Fibroblast of lung (primary cell): ENCODE results near the gene CLPTM1L. TPM values are rescaled to one million over a fixed set of nuclear protein-coding genes. Genes with fewer than 3 reads are reported as not detected.

Experiments
- DNase-seq, 2 donors: peaks; one replicate each; pipeline versions ENCODE4 v3.0.0 to v3.0.0-alpha.2; 2010; ENCODE audit warnings: low read depth in 2 of 2
- H2AFZ ChIP-seq: 2 replicates; pipeline ENCODE4 v1.5.1; 2012; ENCODE audit warnings: low read length, control low read depth, inconsistent platforms
- H3K27ac ChIP-seq: 2 replicates; pipeline ENCODE4 v1.5.1; 2011; ENCODE audit warnings: low read length, control low read depth; ENCODE audit not compliant: insufficient read depth
- H3K27me3 ChIP-seq: 2 replicates; pipeline ENCODE4 v1.5.1; 2011; ENCODE audit warnings: mild to moderate bottlenecking, low read length; ENCODE audit not compliant: control insufficient read depth, insufficient read depth
- H3K36me3 ChIP-seq: 2 replicates; pipeline ENCODE4 v1.5.1; 2011; ENCODE audit warnings: low read length; ENCODE audit not compliant: control insufficient read depth, insufficient read depth
- H3K4me1 ChIP-seq: 2 replicates; pipeline ENCODE4 v1.5.1; 2011; ENCODE audit warnings: low read length; ENCODE audit not compliant: control insufficient read depth, insufficient read depth; ENCODE audit errors: extremely low read depth
- H3K4me2 ChIP-seq: 2 replicates; pipeline ENCODE4 v1.5.1; 2011; ENCODE audit warnings: low read length, control low read depth; ENCODE audit not compliant: insufficient read depth; ENCODE audit errors: extremely low read depth
- H3K4me3 ChIP-seq, 4 experiments: fragments of 200-600 bp in 1 of 4; sonication (generic) in 1 of 4; replicated peaks in 1 of 4; 2 replicates each; pipeline ENCODE4 v1.5.1; 2011 to 2016; ENCODE audit warnings: low read length in 4 of 4, low read depth in 3 of 4, mild to moderate bottlenecking in 3 of 4, control low read depth in 2 of 4, inconsistent platforms in 1 of 4, mixed read lengths in 1 of 4; ENCODE audit not compliant: insufficient read depth in 1 of 4; ENCODE audit errors: control extremely low read depth in 1 of 4
- H3K79me2 ChIP-seq: 2 replicates; pipeline ENCODE4 v1.5.1; 2012; ENCODE audit warnings: mild to moderate bottlenecking, low read length, inconsistent platforms; ENCODE audit not compliant: control insufficient read depth, insufficient read depth
- H3K9ac ChIP-seq: 2 replicates; pipeline ENCODE4 v1.5.1; 2011; ENCODE audit warnings: mild to moderate bottlenecking, low read length, control low read depth; ENCODE audit not compliant: insufficient read depth
- H3K9me3 ChIP-seq: 2 replicates; pipeline ENCODE4 v1.5.1; 2012; ENCODE audit warnings: low read depth, low read length; ENCODE audit not compliant: control insufficient read depth, insufficient read depth
- H4K20me1 ChIP-seq: 2 replicates; pipeline ENCODE4 v1.5.1; 2011; ENCODE audit warnings: low read length; ENCODE audit not compliant: control insufficient read depth, insufficient read depth; ENCODE audit errors: extremely low read depth
- CTCF ChIP-seq, 2 donors: IDR thresholded peaks in 1 of 2; conservative IDR thresholded peaks in 1 of 2; 1 replicate in 1 of 2; 2 replicates in 1 of 2; pipeline ENCODE4 v1.5.1; 2011 to 2012; ENCODE audit warnings: low read length in 2 of 2, control low read depth in 1 of 2, inconsistent platforms in 1 of 2, low read depth in 1 of 2, mild to moderate bottlenecking in 1 of 2
- EZH2 ChIP-seq: IDR thresholded peaks from 2 replicates; pipeline ENCODE4 v1.5.1; 2012; ENCODE audit warnings: low read length, control low read depth, mild to moderate bottlenecking; ENCODE audit errors: missing control alignments
- polyA plus RNA-seq, 2 donors: library from polyadenylated mRNA; depleted of rRNA in 1 of 2; stranded (reverse) in 1 of 2; unstranded in 1 of 2; fragments of >200 nt; gene quantifications; 2 replicates each; pipeline ENCODE4 v1.2.1, GENCODE V29; 2011 to 2012; ENCODE audit warnings: missing spikeins in 1 of 2
- total RNA-seq: library from RNA; depleted of rRNA; stranded (reverse); fragments of >200 nt; gene quantifications from 2 replicates; pipeline ENCODE4 v1.2.1, GENCODE V29; 2014

Gene CLPTM1L
- total and polyA plus RNA-seq, 2 donors (not counting 1 experiment from before 2014, with no cell fraction given), result 89.3 to 215 TPM

GRCh38 chr5:1297243-1297642, 47.7 kb downstream of the CLPTM1L start:
- no peaks in the 10 kb centered on the region for H4K20me1 ChIP-seq
- H3K4me2 ChIP-seq, result no peak overlapping the region
- no peak for TF ChIP-seq EZH2
- H3K4me3 ChIP-seq, result no peak overlapping the region
- H3K79me2 ChIP-seq, result no peaks in the 10 kb centered on the region
- no peak overlapping the region for H3K27ac ChIP-seq
- H3K9me3 ChIP-seq, result no peaks in the 10 kb centered on the region
- H3K9ac ChIP-seq, result no peak overlapping the region
- peaks cover 5% of the 10 kb centered on the region for H3K27me3 ChIP-seq
- DNase-seq, result no peak
- H3K4me1 ChIP-seq, result no peaks in the 10 kb centered on the region
- no peak overlapping the region for H2AFZ ChIP-seq
- no peaks in the 10 kb centered on the region for H3K36me3 ChIP-seq

- Histone ChIP-seq H3K36me3 (no peaks in the 10 kb centered on the region), H3K9me3 (no peaks in the 10 kb centered on the region), H3K79me2 (no peaks in the 10 kb centered on the region), H3K4me1 (no peaks in the 10 kb centered on the region), H3K4me2 (no peak overlapping the region), H3K4me3 (no peak overlapping the region), H2AFZ (no peak overlapping the region), H3K9ac (no peak overlapping the region), H3K27me3 (peaks cover 5% of the 10 kb centered on the region), H4K20me1 (no peaks in the 10 kb centered on the region), H3K27ac (no peak overlapping the region)
- DNase-seq, result no peak
- TF ChIP-seq EZH2 (peak; percentile 52), CTCF (conservative IDR thresholded peaks at IDR 0.05 in 1 of 2, IDR thresholded peaks at IDR 0.05 in 1 of 2; ENCODE audit: low read depth in 1 of 2, low read length in 2 of 2) (no peak)
Observed at GRCh38 chr5:1295650-1296037, 49.3 kb downstream of the CLPTM1L start.

GRCh38 chr5:1294835-1295649, 49.9 kb downstream of the CLPTM1L start, which contains the start of gene TERT:
Gene TERT, minus strand, starts transcription at chr5:1295068. Its CDS starts 79 bp downstream, at chr5:1294989.
- no peaks in the 10 kb centered on the region for H3K9me3 ChIP-seq
- H3K4me3 ChIP-seq, result no peak within 1 kb of the TSS
- DNase-seq, result no peak
- no peak within 1 kb of the TSS for H2AFZ ChIP-seq
- no peaks in the 10 kb centered on the region for H3K36me3 ChIP-seq
- no peak within 1 kb of the TSS for H3K4me2 ChIP-seq
- no peak within 1 kb of the TSS for H3K27ac ChIP-seq
- H3K27me3 ChIP-seq, result peaks cover 5% of the 10 kb centered on the region
- no peak for TF ChIP-seq EZH2
- TF ChIP-seq CTCF (conservative IDR thresholded peaks at IDR 0.05 in 1 of 2, IDR thresholded peaks at IDR 0.05 in 1 of 2; ENCODE audit: low read depth in 1 of 2, low read length in 2 of 2), result no peak
- H3K4me1 ChIP-seq, result no peaks in the 10 kb centered on the region
- no peaks in the 10 kb centered on the region for H4K20me1 ChIP-seq
- H3K79me2 ChIP-seq, result no peaks in the 10 kb centered on the region
- H3K9ac ChIP-seq, result no peak within 1 kb of the TSS
